Central memory CD8-positive, alpha-beta T cell (primary cell): ENCODE measurements around the gene ACY1.
A peak's percentile ranks its signal among the peaks of the same experiment; 100 is the strongest.

ENCODE experiments used
- ATAC-seq: fragments of 150-1000 bp; cut with Tn5 transposase; replicated peaks from 2 replicates; pipeline ENCODE4 v1.10.0; 2022; ENCODE audit warnings: mild to moderate bottlenecking, moderate FRiP score, moderate number of reproducible peaks; ENCODE audit not compliant: poor library complexity, severe bottlenecking; ENCODE audit errors: extremely low read depth
- DNase-seq, 2 donors: peaks; one replicate each; pipeline ENCODE4 v3.0.0; 2021; ENCODE audit warnings: low spot score in 2 of 2
- H3K27ac Mint-ChIP-seq: one replicate; pipeline ENCODE4 v1.8.0; 2022; ENCODE audit warnings: low read depth, mild to moderate bottlenecking, moderate library complexity, mixed read lengths
- H3K27me3 Mint-ChIP-seq: one replicate; pipeline ENCODE4 v1.8.0; 2022; ENCODE audit warnings: mixed read lengths
- H3K36me3 Mint-ChIP-seq: one replicate; pipeline ENCODE4 v1.8.0; 2022; ENCODE audit warnings: mild to moderate bottlenecking, moderate library complexity, mixed read lengths; ENCODE audit not compliant: insufficient read depth
- H3K4me1 Mint-ChIP-seq: one replicate; pipeline ENCODE4 v1.8.0; 2022; ENCODE audit warnings: mixed read lengths
- H3K4me3 Mint-ChIP-seq: one replicate; pipeline ENCODE4 v1.8.0; 2022; ENCODE audit warnings: mild to moderate bottlenecking, moderate library complexity, mixed read lengths
- H3K9me3 Mint-ChIP-seq: one replicate; pipeline ENCODE4 v1.8.0; 2022; ENCODE audit warnings: mixed read lengths

The ACY1 gene

DNA sequence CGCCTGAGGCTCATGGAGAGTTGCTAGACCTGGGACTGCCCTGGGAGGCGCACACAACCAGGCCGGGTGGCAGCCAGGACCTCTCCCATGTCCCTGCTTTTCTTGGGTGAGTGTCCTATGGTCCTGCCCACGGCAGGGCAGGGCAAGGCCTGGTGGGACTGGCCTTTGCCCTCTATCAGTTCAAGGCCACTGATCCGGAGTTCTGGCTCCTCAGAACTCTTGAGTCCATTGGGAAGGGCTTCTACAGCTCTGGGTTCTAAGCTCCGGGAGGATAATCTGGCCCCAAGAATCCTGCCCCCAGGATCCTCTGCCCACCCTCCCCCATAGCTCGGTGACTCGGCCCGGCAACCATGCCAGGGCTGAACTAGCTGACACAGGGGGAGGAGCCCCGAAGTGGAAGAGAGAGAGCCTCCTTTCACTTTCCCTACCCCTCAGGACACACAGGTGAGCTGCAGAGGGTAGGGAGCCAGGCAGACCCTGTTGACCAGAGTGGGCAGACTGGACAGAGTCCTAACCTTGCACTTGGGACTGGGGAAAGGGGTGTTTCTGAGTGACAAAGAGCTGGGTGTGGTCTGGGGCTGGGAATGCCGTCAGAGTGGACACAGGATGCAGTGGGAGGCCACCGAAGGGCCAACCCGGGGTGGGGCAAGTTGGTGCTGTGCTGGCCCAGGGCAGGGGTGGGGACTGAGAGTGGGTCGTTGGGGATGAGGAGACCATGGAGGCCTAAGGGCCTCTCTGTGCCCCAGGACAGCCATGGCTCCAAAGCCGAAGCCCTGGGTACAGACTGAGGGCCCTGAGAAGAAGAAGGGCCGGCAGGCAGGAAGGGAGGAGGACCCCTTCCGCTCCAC is 40.5 kb upstream of the ACY1 start:
- H3K27ac Mint-ChIP-seq, result peak overlapping the region; percentile 95
- peak overlapping the region; percentile 92 for H3K4me3 Mint-ChIP-seq
- no peaks in the 10 kb centered on the region for H3K27me3 Mint-ChIP-seq
- no peaks in the 10 kb centered on the region for H3K9me3 Mint-ChIP-seq
- DNase-seq (no peak), ATAC-seq (peak; percentile 26)
- H3K4me1 Mint-ChIP-seq, result peaks cover 35% of the 10 kb centered on the region
- peaks cover 12% of the 10 kb centered on the region for H3K36me3 Mint-ChIP-seq

DNA sequence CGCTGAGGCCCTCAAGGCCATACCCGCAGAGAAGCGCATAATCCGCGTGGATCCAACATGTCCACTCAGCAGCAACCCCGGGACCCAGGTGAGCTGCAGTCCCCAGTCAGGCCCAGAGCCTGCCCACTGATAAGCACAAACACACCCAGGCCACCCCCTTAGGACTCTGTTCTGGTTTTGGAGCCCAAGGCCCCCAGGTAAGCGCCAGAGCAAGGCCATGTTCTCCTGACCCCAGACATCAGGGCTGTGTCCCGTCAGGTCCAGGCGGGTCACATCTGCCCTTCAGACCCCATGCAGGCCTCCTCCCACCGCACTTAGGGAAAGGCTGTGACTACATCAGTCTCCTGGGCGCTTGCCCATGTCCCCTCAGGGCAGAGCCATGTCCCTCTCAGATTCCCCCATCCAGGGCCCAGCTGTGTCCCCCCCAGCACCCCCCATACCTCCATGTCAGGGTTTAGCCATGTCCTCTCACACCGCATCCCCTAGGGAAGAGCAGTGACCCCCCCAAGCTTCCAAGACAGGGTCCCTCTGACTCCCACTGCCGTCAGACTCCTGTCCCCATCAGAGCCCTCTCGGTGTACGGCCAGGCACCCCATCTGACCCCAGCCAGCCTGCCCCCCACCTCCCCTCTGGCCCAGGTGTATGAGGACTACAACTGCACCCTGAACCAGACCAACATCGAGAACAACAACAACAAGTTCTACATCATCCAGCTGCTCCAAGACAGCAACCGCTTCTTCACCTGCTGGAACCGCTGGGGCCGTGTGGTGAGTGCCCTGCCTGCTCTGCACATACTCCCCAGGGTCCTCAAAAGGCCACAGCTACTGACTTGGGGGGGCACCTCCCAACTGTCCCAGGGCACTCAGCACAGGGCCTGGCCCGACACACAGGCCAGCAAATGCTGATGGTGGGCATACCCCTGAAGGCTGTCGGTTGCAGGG is 39.6 kb upstream of the ACY1 start:
- ATAC-seq, result no peak
- H3K36me3 Mint-ChIP-seq, result peaks cover 8% of the 10 kb centered on the region
- H3K27ac Mint-ChIP-seq, result peak overlapping the region; percentile 95

GRCh38 chr3:51944451-51945021 is 38.8 kb upstream of the ACY1 start:
- peak overlapping the region; percentile 56 for H3K4me3 Mint-ChIP-seq

More for the DNA sequence above, 39.6 kb upstream of the ACY1 start:
- H3K4me1 Mint-ChIP-seq, result peaks cover 35% of the 10 kb centered on the region
- no peaks in the 10 kb centered on the region for H3K27me3 Mint-ChIP-seq
- no peaks in the 10 kb centered on the region for H3K9me3 Mint-ChIP-seq
- DNase-seq, result no peak
- H3K4me3 Mint-ChIP-seq, result peak overlapping the region; percentile 56

GRCh38 chr3:51945031-51945840 is 38.1 kb upstream of the ACY1 start:
- H3K36me3 Mint-ChIP-seq, result peaks cover 6% of the 10 kb centered on the region
- ATAC-seq (no peak), DNase-seq (no peak)
- H3K9me3 Mint-ChIP-seq, result no peaks in the 10 kb centered on the region
- no peaks in the 10 kb centered on the region for H3K27me3 Mint-ChIP-seq
- H3K27ac Mint-ChIP-seq, result no peak overlapping the region
- H3K4me1 Mint-ChIP-seq, result peaks cover 28% of the 10 kb centered on the region
- no peak overlapping the region for H3K4me3 Mint-ChIP-seq

More at GRCh38 chr3:51944451-51945021, 38.8 kb upstream of the ACY1 start:
- H3K36me3 Mint-ChIP-seq, result peaks cover 6% of the 10 kb centered on the region
- DNase-seq, result no peak
- no peak for ATAC-seq
- H3K9me3 Mint-ChIP-seq, result no peaks in the 10 kb centered on the region
- peaks cover 29% of the 10 kb centered on the region for H3K4me1 Mint-ChIP-seq
- no peak overlapping the region for H3K27ac Mint-ChIP-seq
- H3K27me3 Mint-ChIP-seq, result no peaks in the 10 kb centered on the region

- ATAC-seq, result no peak
- H3K27ac Mint-ChIP-seq, result no peak overlapping the region
- DNase-seq, result no peak
These were observed 37.2 kb upstream of the ACY1 start for GRCh38 chr3:51945926-51946705.

GRCh38 chr3:51946796-51947195 is 36.5 kb upstream of the ACY1 start:
- H3K27me3 Mint-ChIP-seq, result no peaks in the 10 kb centered on the region
- ATAC-seq (no peak), DNase-seq (no peak)
- H3K27ac Mint-ChIP-seq, result no peak overlapping the region
- H3K4me1 Mint-ChIP-seq, result peaks cover 13% of the 10 kb centered on the region
- H3K9me3 Mint-ChIP-seq, result no peaks in the 10 kb centered on the region
- peaks cover 5% of the 10 kb centered on the region for H3K36me3 Mint-ChIP-seq
- H3K4me3 Mint-ChIP-seq, result no peak overlapping the region

More at GRCh38 chr3:51945926-51946705, 37.2 kb upstream of the ACY1 start:
- H3K27me3 Mint-ChIP-seq, result no peaks in the 10 kb centered on the region
- H3K4me1 Mint-ChIP-seq, result peaks cover 19% of the 10 kb centered on the region
- no peaks in the 10 kb centered on the region for H3K9me3 Mint-ChIP-seq
- no peak overlapping the region for H3K4me3 Mint-ChIP-seq
- H3K36me3 Mint-ChIP-seq, result peaks cover 6% of the 10 kb centered on the region

GRCh38 chr3:51947215-51947900 is 36.0 kb upstream of the ACY1 start:
- no peaks in the 10 kb centered on the region for H3K27me3 Mint-ChIP-seq
- peaks cover 7% of the 10 kb centered on the region for H3K4me1 Mint-ChIP-seq
- no peak for ATAC-seq
- H3K27ac Mint-ChIP-seq, result no peak overlapping the region
- no peak for DNase-seq
- no peak overlapping the region for H3K4me3 Mint-ChIP-seq
- H3K36me3 Mint-ChIP-seq, result peaks cover 3% of the 10 kb centered on the region
- no peaks in the 10 kb centered on the region for H3K9me3 Mint-ChIP-seq

GRCh38 chr3:51948016-51948580 is 35.2 kb upstream of the ACY1 start:
- Mint-ChIP-seq H3K27ac (no peak overlapping the region), H3K4me3 (no peak overlapping the region), H3K4me1 (peaks cover under 1% of the 10 kb centered on the region), H3K36me3 (peaks cover 3% of the 10 kb centered on the region), H3K27me3 (peaks cover 2% of the 10 kb centered on the region), H3K9me3 (no peaks in the 10 kb centered on the region)
- no peak for ATAC-seq
- DNase-seq, result no peak

DNA sequence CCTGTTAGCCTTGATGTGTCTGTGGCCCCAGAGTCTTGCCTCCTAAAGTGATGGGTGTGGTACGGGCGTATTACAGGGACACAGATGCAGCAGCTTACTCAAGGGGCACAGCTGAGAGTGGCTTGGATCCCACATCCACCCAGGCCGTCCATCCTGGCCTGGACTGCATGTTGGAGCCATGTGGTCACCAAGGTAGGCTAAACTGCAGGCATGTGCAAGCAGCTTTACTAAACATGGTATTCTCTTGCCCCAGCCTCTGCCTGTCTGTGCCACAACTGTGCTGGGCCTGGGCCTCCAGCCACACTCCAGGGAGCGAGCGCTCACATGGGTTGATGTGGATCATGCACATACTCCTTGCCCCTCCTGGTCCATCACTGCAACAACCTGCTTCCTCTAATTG is 34.2 kb upstream of the ACY1 start:
- Mint-ChIP-seq H3K36me3 (peaks cover 3% of the 10 kb centered on the region), H3K4me1 (no peaks in the 10 kb centered on the region), H3K27me3 (peaks cover 12% of the 10 kb centered on the region), H3K4me3 (no peak overlapping the region), H3K9me3 (no peaks in the 10 kb centered on the region), H3K27ac (no peak overlapping the region)
- ATAC-seq, result no peak
- DNase-seq, result no peak

DNA sequence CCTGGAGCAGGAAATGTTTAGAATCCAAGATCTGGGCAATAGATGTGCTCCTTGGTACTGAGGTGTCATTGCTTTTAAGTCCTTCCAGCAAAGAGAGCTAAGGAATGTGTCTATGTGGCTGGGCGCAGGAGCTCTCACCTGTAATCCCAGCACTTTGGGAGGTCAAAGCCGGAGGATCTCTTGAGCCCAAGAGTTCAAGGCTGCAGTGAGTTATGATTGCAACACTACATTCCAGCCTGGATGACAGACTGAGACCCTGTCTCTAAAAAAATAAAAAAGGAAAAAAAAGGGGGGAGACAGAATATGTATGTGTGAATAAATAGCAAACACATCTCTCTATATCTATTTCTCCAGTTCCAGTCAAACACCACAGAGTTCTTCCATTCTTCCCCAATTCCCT is 32.4 kb upstream of the ACY1 start:
- no peaks in the 10 kb centered on the region for H3K9me3 Mint-ChIP-seq
- H3K27me3 Mint-ChIP-seq, result peaks cover 24% of the 10 kb centered on the region
- ATAC-seq (no peak), DNase-seq (no peak)
- no peaks in the 10 kb centered on the region for H3K4me1 Mint-ChIP-seq
- H3K36me3 Mint-ChIP-seq, result no peaks in the 10 kb centered on the region
- no peak overlapping the region for H3K4me3 Mint-ChIP-seq
- no peak overlapping the region for H3K27ac Mint-ChIP-seq

DNA sequence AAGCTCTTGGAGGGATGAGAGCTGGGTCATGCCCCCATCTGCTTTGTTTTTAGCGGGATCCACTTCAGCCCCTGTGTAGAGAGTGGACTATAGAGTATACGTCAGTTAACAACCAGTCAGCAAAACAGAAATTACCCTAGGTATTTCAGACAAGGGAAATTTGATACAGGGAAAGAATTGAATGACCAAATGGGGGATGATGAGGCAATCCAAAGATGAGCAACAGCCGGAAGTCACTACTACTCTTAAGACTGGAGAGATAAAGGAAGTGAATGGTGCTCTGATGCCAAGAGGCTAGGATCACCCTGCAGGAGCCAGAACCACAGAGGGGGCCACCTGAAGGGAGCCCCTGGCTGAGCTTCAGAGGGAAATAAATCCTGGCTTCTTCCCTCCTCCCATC is 29.9 kb upstream of the ACY1 start:
- Mint-ChIP-seq H3K4me3 (no peak overlapping the region), H3K27ac (no peak overlapping the region), H3K9me3 (no peaks in the 10 kb centered on the region), H3K4me1 (peaks cover 5% of the 10 kb centered on the region), H3K27me3 (peaks cover 32% of the 10 kb centered on the region), H3K36me3 (peaks cover 1% of the 10 kb centered on the region)
- ATAC-seq (no peak), DNase-seq (no peak)
